IMR-90 (cell line): ENCODE data around the gene MYCBPAP. TPM values are rescaled to one million over a fixed set of nuclear protein-coding genes. Genes with fewer than 3 reads are reported as not detected.

Experiments
- ATAC-seq: fragments of 200-7000 bp; cut with Tn5 transposase; 2 replicates; pipeline ENCODE4 v1.9.1; 2020; ENCODE audit warnings: low read depth, mild to moderate bottlenecking, moderate library complexity
- BruUV-seq: library from RNA; stranded (reverse); fragments of 400-500 nt; replicated peaks from 2 replicates; lab custom pipeline; 2021; lab: Mats Ljungman, UMichigan
- CTCF ChIA-PET: fragments of 300-600 bp; formaldehyde crosslinking; extraction: SDS; loops from one replicate; lab custom pipeline; 2021; ENCODE audit warnings: antibody characterized with exemption; lab: Yijun Ruan, JAX
- POLR2A ChIA-PET: fragments of 300-600 bp; sonication (Branson Sonifier 250); formaldehyde crosslinking; loops from one replicate; lab custom pipeline; 2022; ENCODE audit warnings: antibody characterized with exemption; ENCODE audit not compliant: unreplicated experiment; lab: Charles Lee
- DNase-seq: peaks from one replicate; pipeline ENCODE4 v3.0.0; 2013
- H2AFZ ChIP-seq: replicated peaks from 2 replicates; pipeline ENCODE3; 2013; ENCODE audit warnings: low read length, mild to moderate bottlenecking; ENCODE audit not compliant: poor library complexity
- H2AK5ac ChIP-seq: 2 replicates; pipeline ENCODE4 v1.6.1; 2013; ENCODE audit warnings: low read depth, low read length, inconsistent platforms
- H2AK9ac ChIP-seq: replicated peaks from 2 replicates; pipeline ENCODE3; 2013; ENCODE audit warnings: mild to moderate bottlenecking, low read depth, low read length, moderate library complexity; ENCODE audit not compliant: poor library complexity
- H2BK120ac ChIP-seq: 2 replicates; pipeline ENCODE4 v1.6.1; 2013; ENCODE audit warnings: low read depth, low read length, inconsistent platforms
- H2BK15ac ChIP-seq: 3 replicates; pipeline ENCODE4 v1.6.1; 2013; ENCODE audit warnings: low read depth, low read length, inconsistent platforms
- H2BK20ac ChIP-seq: 2 replicates; pipeline ENCODE4 v1.6.1; 2013; ENCODE audit warnings: low read depth, mild to moderate bottlenecking, inconsistent platforms, low read length, moderate library complexity
- H2BK5ac ChIP-seq: 2 replicates; pipeline ENCODE4 v1.6.1; 2013; ENCODE audit warnings: mild to moderate bottlenecking, low read depth, low read length, inconsistent platforms; ENCODE audit not compliant: poor library complexity, severe bottlenecking
- H3K14ac ChIP-seq: replicated peaks from 2 replicates; pipeline ENCODE4 v1.6.1; 2013; ENCODE audit warnings: low read depth, low read length, inconsistent platforms
- H3K18ac ChIP-seq: 2 replicates; pipeline ENCODE4 v1.6.1; 2013; ENCODE audit warnings: low read depth, low read length, control low read depth
- H3K23ac ChIP-seq: 2 replicates; pipeline ENCODE4 v1.6.1; 2013; ENCODE audit warnings: low read depth, low read length, inconsistent platforms
- H3K27ac ChIP-seq: 2 replicates; pipeline ENCODE4 v1.5.1; 2013; ENCODE audit warnings: mild to moderate bottlenecking, control low read depth, low read length; ENCODE audit not compliant: insufficient read depth
- H3K27me3 ChIP-seq: 2 replicates; pipeline ENCODE4 v1.6.1; 2013; ENCODE audit warnings: low read length; ENCODE audit not compliant: control insufficient read depth, insufficient read depth
- H3K36me3 ChIP-seq: 2 replicates; pipeline ENCODE4 v1.6.1; 2013; ENCODE audit warnings: low read length, mixed read lengths; ENCODE audit not compliant: control insufficient read depth, insufficient read depth
- H3K4ac ChIP-seq: 2 replicates; pipeline ENCODE4 v1.6.1; 2013; ENCODE audit warnings: low read depth, low read length, inconsistent platforms
- H3K4me1 ChIP-seq: 2 replicates; pipeline ENCODE4 v1.6.1; 2013; ENCODE audit warnings: low read length, mixed read lengths; ENCODE audit not compliant: control insufficient read depth, insufficient read depth
- H3K4me2 ChIP-seq: 2 replicates; pipeline ENCODE4 v1.6.1; 2013; ENCODE audit warnings: low read depth, mild to moderate bottlenecking, control low read depth, low read length, moderate library complexity
- H3K4me3 ChIP-seq: 2 replicates; pipeline ENCODE4 v1.5.1; 2013; ENCODE audit warnings: low read depth, mild to moderate bottlenecking, control low read depth, low read length, moderate library complexity; ENCODE audit not compliant: insufficient read depth
- H3K56ac ChIP-seq: 2 replicates; pipeline ENCODE4 v1.6.1; 2013; ENCODE audit warnings: low read length, inconsistent platforms; ENCODE audit not compliant: insufficient read depth; ENCODE audit errors: extremely low read depth
- H3K79me1 ChIP-seq, 2 experiments: 2 replicates each; pipeline ENCODE4 v1.6.1; 2013; ENCODE audit warnings: low read length in 2 of 2, inconsistent platforms in 1 of 2, low read depth in 1 of 2
- H3K9ac ChIP-seq: 2 replicates; pipeline ENCODE4 v1.6.1; 2013; ENCODE audit warnings: low read depth, low read length, control low read depth
- H3K9me1 ChIP-seq: 2 replicates; pipeline ENCODE4 v1.6.1; 2013; ENCODE audit warnings: low read length, inconsistent platforms; ENCODE audit not compliant: insufficient read depth
- H3K9me3 ChIP-seq: 2 replicates; pipeline ENCODE4 v1.6.1; 2013; ENCODE audit warnings: low read length; ENCODE audit not compliant: control insufficient read depth, insufficient read depth
- H4K20me1 ChIP-seq: 2 replicates; pipeline ENCODE4 v1.6.1; 2013; ENCODE audit warnings: low read length, inconsistent platforms; ENCODE audit not compliant: insufficient read depth
- H4K5ac ChIP-seq: 2 replicates; pipeline ENCODE4 v1.6.1; 2013; ENCODE audit warnings: mild to moderate bottlenecking, low read depth, low read length, control low read depth
- H4K8ac ChIP-seq, 2 experiments: 2 replicates each; pipeline ENCODE4 v1.6.1; 2013; ENCODE audit warnings: low read depth in 2 of 2, low read length in 2 of 2, control low read depth in 1 of 2, inconsistent platforms in 1 of 2
- H4K91ac ChIP-seq: 2 replicates; pipeline ENCODE4 v1.6.1; 2013; ENCODE audit warnings: low read depth, low read length, inconsistent platforms; ENCODE audit not compliant: insufficient read depth
- BHLHE40 ChIP-seq: fragments of 150-350 bp; IDR thresholded peaks from 2 replicates; pipeline ENCODE4 v1.6.1; 2016; ENCODE audit warnings: mild to moderate bottlenecking, low read depth, low read length
- CHD1 ChIP-seq: IDR thresholded peaks from 2 replicates; pipeline ENCODE4 v1.6.1; 2012; ENCODE audit warnings: low read depth, low read length, improper control_type of control experiment
- MAFK ChIP-seq: IDR thresholded peaks from 2 replicates; pipeline ENCODE4 v1.6.1; 2012; ENCODE audit warnings: low read depth, low read length, improper control_type of control experiment
- MAZ ChIP-seq: IDR thresholded peaks from 2 replicates; pipeline ENCODE4 v1.6.1; 2012; ENCODE audit warnings: low read depth, mild to moderate bottlenecking, low read length, improper control_type of control experiment, moderate library complexity, borderline replicate concordance
- MXI1 ChIP-seq: IDR thresholded peaks from 2 replicates; pipeline ENCODE4 v1.6.1; 2012; ENCODE audit warnings: low read depth, mild to moderate bottlenecking, low read length, moderate library complexity, borderline replicate concordance
- NFE2L2 ChIP-seq: fragments of 150-350 bp; IDR thresholded peaks from 2 replicates; pipeline ENCODE4 v1.6.1; 2016; ENCODE audit warnings: low read depth, mild to moderate bottlenecking, low read length
- POLR2A ChIP-seq: IDR thresholded peaks from 2 replicates; pipeline ENCODE4 v1.6.1; 2012; ENCODE audit warnings: mild to moderate bottlenecking, low read depth, low read length
- RAD21 ChIP-seq: IDR thresholded peaks from 2 replicates; pipeline ENCODE4 v1.6.1; 2012; ENCODE audit warnings: low read length, improper control_type of control experiment
- RCOR1 ChIP-seq: IDR thresholded peaks from 2 replicates; pipeline ENCODE4 v1.6.1; 2012; ENCODE audit warnings: mild to moderate bottlenecking, low read length, improper control_type of control experiment; ENCODE audit not compliant: insufficient replicate concordance
- SMC3 ChIP-seq: fragments of 150-350 bp; IDR thresholded peaks from 2 replicates; pipeline ENCODE4 v1.6.1; 2016; ENCODE audit warnings: low read depth, mild to moderate bottlenecking, antibody characterized with exemption, low read length, moderate library complexity
- WGBS, 2 experiments: methylation state at CpG; one replicate each; pipeline versions ENCODE4 v1.1.5 to v1.1.7; 2013; ENCODE audit warnings: missing lambda C conversion rate in 2 of 2; ENCODE audit not compliant: insufficient read length in 1 of 2; ENCODE audit errors: extremely low coverage in 2 of 2; 5-methylcytosine and 5-hydroxymethylcytosine counted together
- dilution Hi-C: fragments of 300-500 bp; cut with HindIII; formaldehyde crosslinking; loops from one replicate; pipeline ENCODE4 v1.14.3; 2018; ENCODE audit warnings: low sequenced_read_pairs; ENCODE audit not compliant: unreplicated experiment
- in situ Hi-C: fragments of 300-500 bp; cut with MboI; formaldehyde crosslinking; loops from 3 replicates; pipeline ENCODE4 v1.14.3; 2019; ENCODE audit warnings: low sequenced_read_pairs, inconsistent platforms, mixed read lengths
- intact Hi-C: fragments of 100-400 bp; cut with micrococcal nuclease; formaldehyde crosslinking; loops from 2 replicates; pipeline ENCODE4 v1.10.0; 2022
- polyA plus RNA-seq, 3 experiments: library from polyadenylated mRNA; depleted of rRNA; stranded (reverse); fragments of >200 nt; gene quantifications; 2 replicates each; pipeline ENCODE4 v1.2.3, GENCODE V29; 2012; ENCODE audit warnings: low replicate concordance in 1 of 3
- total RNA-seq: library from RNA; depleted of rRNA; stranded (reverse); fragments of >200 nt; gene quantifications from 2 replicates; pipeline ENCODE4 v1.2.3, GENCODE V29; 2012
- TF ChIP-seq, protein P1 (sequence below): fragments of 150-350 bp; IDR thresholded peaks from 2 replicates; pipeline ENCODE4 v1.6.1; 2017; ENCODE audit warnings: mild to moderate bottlenecking, antibody characterized with exemption, low read length, low read depth
- TF ChIP-seq, protein P2 (sequence below): fragments of 150-350 bp; IDR thresholded peaks from 2 replicates; pipeline ENCODE4 v1.6.1; 2016; ENCODE audit warnings: low read depth, mild to moderate bottlenecking, low read length, moderate library complexity, borderline replicate concordance
- TF ChIP-seq, protein P3 (sequence below): conservative IDR thresholded peaks from 2 replicates; pipeline ENCODE4 v1.5.1; 2012; ENCODE audit warnings: mild to moderate bottlenecking, low read depth, low read length, improper control_type of control experiment

The MYCBPAP gene
- total and polyA plus RNA-seq, 2 of the 4 experiments (the other 2 are of a cell fraction), result 0.17 to 0.18 TPM

GRCh38 chr17:50488880-50489279 is 19.4 kb upstream of the MYCBPAP start:
- Histone ChIP-seq H3K9me1 (no peaks in the 10 kb centered on the region), H3K4me2 (no peak overlapping the region), H3K79me1 (no peaks in the 10 kb centered on the region), H4K20me1 (no peaks in the 10 kb centered on the region), H2BK120ac (no peak overlapping the region), H2BK5ac (no peak overlapping the region), H3K23ac (no peak overlapping the region), H2BK15ac (no peak overlapping the region), H4K5ac (no peak overlapping the region), H3K27me3 (no peaks in the 10 kb centered on the region; the same call in 1 of the 2 replicates), H3K27ac (no peak overlapping the region), H3K4ac (no peak overlapping the region), H2BK20ac (no peak overlapping the region), H3K9me3 (no peaks in the 10 kb centered on the region), H3K4me3 (no peak overlapping the region), H3K36me3 (peaks cover 14% of the 10 kb centered on the region), H3K56ac (no peak overlapping the region), H2AK5ac (no peak overlapping the region), H2AFZ (no peak overlapping the region), H3K14ac (no peak overlapping the region), H2AK9ac (no peak overlapping the region), H3K9ac (no peak overlapping the region), H3K4me1 (no peaks in the 10 kb centered on the region), H3K18ac (no peak overlapping the region), H4K8ac (no peak overlapping the region), H4K91ac (no peak overlapping the region)
- in situ Hi-C loops, result loop anchor here (10.0 kb wide), 1 partner anchor 206 kb away; no protein-coding TSS in a partner anchor
- BruUV-seq, result no TSS peak
- TF ChIP-seq, protein P1, sequence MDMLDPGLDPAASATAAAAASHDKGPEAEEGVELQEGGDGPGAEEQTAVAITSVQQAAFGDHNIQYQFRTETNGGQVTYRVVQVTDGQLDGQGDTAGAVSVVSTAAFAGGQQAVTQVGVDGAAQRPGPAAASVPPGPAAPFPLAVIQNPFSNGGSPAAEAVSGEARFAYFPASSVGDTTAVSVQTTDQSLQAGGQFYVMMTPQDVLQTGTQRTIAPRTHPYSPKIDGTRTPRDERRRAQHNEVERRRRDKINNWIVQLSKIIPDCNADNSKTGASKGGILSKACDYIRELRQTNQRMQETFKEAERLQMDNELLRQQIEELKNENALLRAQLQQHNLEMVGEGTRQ, result no peak
- TF ChIP-seq MAFK (no peak), NFE2L2 (no peak), MXI1 (no peak), BHLHE40 (no peak), CHD1 (no peak), RCOR1 (no peak), MAZ (no peak), SMC3 (no peak), RAD21 (no peak), POLR2A (no peak)
- TF ChIP-seq, protein P2, sequence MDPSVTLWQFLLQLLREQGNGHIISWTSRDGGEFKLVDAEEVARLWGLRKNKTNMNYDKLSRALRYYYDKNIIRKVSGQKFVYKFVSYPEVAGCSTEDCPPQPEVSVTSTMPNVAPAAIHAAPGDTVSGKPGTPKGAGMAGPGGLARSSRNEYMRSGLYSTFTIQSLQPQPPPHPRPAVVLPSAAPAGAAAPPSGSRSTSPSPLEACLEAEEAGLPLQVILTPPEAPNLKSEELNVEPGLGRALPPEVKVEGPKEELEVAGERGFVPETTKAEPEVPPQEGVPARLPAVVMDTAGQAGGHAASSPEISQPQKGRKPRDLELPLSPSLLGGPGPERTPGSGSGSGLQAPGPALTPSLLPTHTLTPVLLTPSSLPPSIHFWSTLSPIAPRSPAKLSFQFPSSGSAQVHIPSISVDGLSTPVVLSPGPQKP, result no peak
- TF ChIP-seq, protein P3, sequence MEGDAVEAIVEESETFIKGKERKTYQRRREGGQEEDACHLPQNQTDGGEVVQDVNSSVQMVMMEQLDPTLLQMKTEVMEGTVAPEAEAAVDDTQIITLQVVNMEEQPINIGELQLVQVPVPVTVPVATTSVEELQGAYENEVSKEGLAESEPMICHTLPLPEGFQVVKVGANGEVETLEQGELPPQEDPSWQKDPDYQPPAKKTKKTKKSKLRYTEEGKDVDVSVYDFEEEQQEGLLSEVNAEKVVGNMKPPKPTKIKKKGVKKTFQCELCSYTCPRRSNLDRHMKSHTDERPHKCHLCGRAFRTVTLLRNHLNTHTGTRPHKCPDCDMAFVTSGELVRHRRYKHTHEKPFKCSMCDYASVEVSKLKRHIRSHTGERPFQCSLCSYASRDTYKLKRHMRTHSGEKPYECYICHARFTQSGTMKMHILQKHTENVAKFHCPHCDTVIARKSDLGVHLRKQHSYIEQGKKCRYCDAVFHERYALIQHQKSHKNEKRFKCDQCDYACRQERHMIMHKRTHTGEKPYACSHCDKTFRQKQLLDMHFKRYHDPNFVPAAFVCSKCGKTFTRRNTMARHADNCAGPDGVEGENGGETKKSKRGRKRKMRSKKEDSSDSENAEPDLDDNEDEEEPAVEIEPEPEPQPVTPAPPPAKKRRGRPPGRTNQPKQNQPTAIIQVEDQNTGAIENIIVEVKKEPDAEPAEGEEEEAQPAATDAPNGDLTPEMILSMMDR, result no peak
- POLR2A ChIA-PET, result no interaction called here
- CTCF ChIA-PET, result no interaction called here
- dilution Hi-C loops, result no loop called here
- no peak for ATAC-seq
- no peak for DNase-seq
- intact Hi-C loops, result no loop called here
- WGBS, 2 experiments, result 80% methylated on average over 2 of the region's 2 CpGs; no CpG with 5 or more reads in 1 of the 2 experiments
